H1 (cell line): Measurements from ENCODE around the gene MELTF. TPM values are rescaled to one million over a fixed set of nuclear protein-coding genes. Genes with fewer than 3 reads are reported as not detected.

Experiments
- ATF2 ChIP-seq: IDR thresholded peaks from 2 replicates; pipeline ENCODE4 v1.6.1; 2012; ENCODE audit warnings: low read length, inconsistent platforms
- CEBPB ChIP-seq: IDR thresholded peaks from 2 replicates; pipeline ENCODE4 v1.6.1; 2012; ENCODE audit warnings: low read depth, low read length
- CHD7 ChIP-seq: fragments of 300-600 bp; sonication (generic); IDR thresholded peaks from 2 replicates; pipeline ENCODE4 v1.7.1; 2012; ENCODE audit warnings: low read length, moderate library complexity, mild to moderate bottlenecking, inconsistent platforms; ENCODE audit not compliant: insufficient replicate concordance
- SP2 ChIP-seq: IDR thresholded peaks from 2 replicates; pipeline ENCODE4 v1.6.1; 2012; ENCODE audit warnings: mild to moderate bottlenecking, low read length, inconsistent platforms
- polyA plus RNA-seq, 7 experiments: library from polyadenylated mRNA; depleted of rRNA in 3 of 7; stranded (reverse) in 5 of 7; unstranded in 2 of 7; fragments of >200 nt in 5 of 7; fragments of 200-250 nt in 2 of 7; gene quantifications; 1 replicate in 5 of 7; 2 replicates in 1 of 7; 4 replicates in 1 of 7; pipeline versions ENCODE4 v1.2.1 to v1.2.3, GENCODE V29; 2011 to 2013; ENCODE audit warnings: missing spikeins in 2 of 7, mixed read lengths in 2 of 7
- total RNA-seq: library from RNA; stranded (reverse); fragmentation: NEBNext Ultra II Directional; extraction: Animal tissue kit (Norgen Biotek cat#: 25700); gene quantifications from 2 replicates; pipeline ENCODE4 v1.2.1, GENCODE V29; 2021

The MELTF gene
- total and polyA plus RNA-seq, 2 of the 8 experiments (the other 6 are each of a cell fraction or from before 2014, with no cell fraction given): 1.7 to 3.5 TPM

- TF ChIP-seq CHD7 (no peak), CEBPB (no peak), SP2 (no peak), ATF2 (no peak)
These were observed 60.4 kb downstream of the MELTF start (continued) for GRCh38 chr3:196969134-196969659.
